ENCODE measurements around the gene CRIM1. TPM values are rescaled to one million over a fixed set of nuclear protein-coding genes. Genes with fewer than 3 reads are reported as not detected.

The CRIM1 gene
- total and polyA plus RNA-seq, 12 donors = 14.1 to 83.6 (median 54.8) TPM

- Histone ChIP-seq H3K27ac (no peak overlapping the region), H3K27me3 (no peaks in the 10 kb centered on the region), H3K36me3 (peaks cover 0 to 100% (median 40%) of the 10 kb centered on the region in 9 donors), H3K4me1 (peaks cover 0 to 7% (median 0%) of the 10 kb centered on the region in 9 donors), H3K4me3 (no peak overlapping the region), H3K9me3 (no peaks in the 10 kb centered on the region)
- ATAC-seq (no peak), DNase-seq (no peak)
- TF ChIP-seq, protein P1, sequence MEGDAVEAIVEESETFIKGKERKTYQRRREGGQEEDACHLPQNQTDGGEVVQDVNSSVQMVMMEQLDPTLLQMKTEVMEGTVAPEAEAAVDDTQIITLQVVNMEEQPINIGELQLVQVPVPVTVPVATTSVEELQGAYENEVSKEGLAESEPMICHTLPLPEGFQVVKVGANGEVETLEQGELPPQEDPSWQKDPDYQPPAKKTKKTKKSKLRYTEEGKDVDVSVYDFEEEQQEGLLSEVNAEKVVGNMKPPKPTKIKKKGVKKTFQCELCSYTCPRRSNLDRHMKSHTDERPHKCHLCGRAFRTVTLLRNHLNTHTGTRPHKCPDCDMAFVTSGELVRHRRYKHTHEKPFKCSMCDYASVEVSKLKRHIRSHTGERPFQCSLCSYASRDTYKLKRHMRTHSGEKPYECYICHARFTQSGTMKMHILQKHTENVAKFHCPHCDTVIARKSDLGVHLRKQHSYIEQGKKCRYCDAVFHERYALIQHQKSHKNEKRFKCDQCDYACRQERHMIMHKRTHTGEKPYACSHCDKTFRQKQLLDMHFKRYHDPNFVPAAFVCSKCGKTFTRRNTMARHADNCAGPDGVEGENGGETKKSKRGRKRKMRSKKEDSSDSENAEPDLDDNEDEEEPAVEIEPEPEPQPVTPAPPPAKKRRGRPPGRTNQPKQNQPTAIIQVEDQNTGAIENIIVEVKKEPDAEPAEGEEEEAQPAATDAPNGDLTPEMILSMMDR (IDR thresholded peaks at IDR 0.05) = no peak
- 89 to 91% methylated on average over 2 of the region's 2 CpGs for WGBS, 2 donors
- intact Hi-C loops (cut with DNase I) = no loop called here
Measured at GRCh38 chr2:36577884-36578283, 222.3 kb downstream of the CRIM1 start.

DNA sequence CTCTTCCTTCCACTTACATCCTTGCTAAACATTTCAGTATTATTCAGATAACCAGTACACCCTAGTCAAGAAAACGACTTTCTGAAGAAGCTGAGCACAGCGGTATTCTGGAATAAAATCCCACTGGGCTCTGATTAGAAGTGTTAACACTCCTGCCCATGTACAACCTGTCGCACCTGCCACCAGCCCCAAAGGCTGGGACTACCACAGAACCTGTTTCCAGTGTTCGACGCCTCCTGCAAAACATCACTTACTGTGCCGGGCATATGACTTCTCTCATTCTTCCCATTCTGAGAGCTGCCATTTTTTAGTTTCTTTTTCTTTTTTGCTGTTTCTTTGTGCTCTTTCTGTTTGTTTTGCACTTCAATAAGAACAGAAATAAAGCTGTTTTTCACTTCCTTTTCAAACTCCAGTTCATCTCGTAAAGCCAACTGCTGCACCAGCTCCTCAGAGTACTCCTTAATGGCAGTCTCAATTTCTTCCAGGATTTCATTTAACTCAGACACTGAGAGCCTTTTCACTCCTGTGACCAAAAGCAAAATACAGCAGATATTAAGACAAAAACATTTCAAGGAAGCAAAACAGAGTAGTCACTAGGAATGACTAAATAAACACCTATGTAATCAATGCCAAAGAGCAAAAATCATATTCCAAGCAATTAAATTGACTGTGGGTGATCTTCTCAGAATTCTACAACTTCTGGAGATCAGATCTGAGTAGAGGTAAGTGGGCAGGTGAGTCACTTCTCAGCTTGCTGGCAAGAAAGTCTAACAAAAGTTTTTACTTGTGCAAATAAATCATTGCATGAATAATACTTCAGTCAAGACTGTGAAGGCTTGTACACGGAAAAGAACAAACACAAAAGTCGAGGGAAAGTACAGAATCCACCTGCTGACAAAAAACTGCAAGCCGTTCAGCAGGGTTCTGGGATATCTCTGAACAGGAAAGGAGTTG lies 223.0 kb downstream of the CRIM1 start:
- ATAC-seq = no peak
- peaks cover 0 to 100% (median 40%) of the 10 kb centered on the region in 9 donors for H3K36me3 ChIP-seq
- 93 to 94% methylated on average over 10 of the region's 10 CpGs for WGBS, 2 donors
- H3K27ac ChIP-seq = no peak overlapping the region
- H3K27me3 ChIP-seq = no peaks in the 10 kb centered on the region
- H3K4me1 ChIP-seq = peaks cover 0 to 8% (median 0%) of the 10 kb centered on the region in 9 donors
- intact Hi-C loops (cut with DNase I) = no loop called here
- TF ChIP-seq, protein P1 (IDR thresholded peaks at IDR 0.05) = no peak
- DNase-seq = no peak
- no peaks in the 10 kb centered on the region for H3K9me3 ChIP-seq
- no peak overlapping the region for H3K4me3 ChIP-seq

GRCh38 chr2:36579297-36579664 lies 223.7 kb downstream of the CRIM1 start:
- ATAC-seq (no peak), DNase-seq (no peak)
- Histone ChIP-seq H3K4me3 (no peak overlapping the region), H3K4me1 (peaks cover 0 to 8% (median 0%) of the 10 kb centered on the region in 9 donors), H3K36me3 (peaks cover 0 to 100% (median 40%) of the 10 kb centered on the region in 9 donors), H3K27ac (no peak overlapping the region), H3K9me3 (no peaks in the 10 kb centered on the region), H3K27me3 (no peaks in the 10 kb centered on the region)
- intact Hi-C loops (cut with DNase I) = no loop called here
- TF ChIP-seq, protein P1 (IDR thresholded peaks at IDR 0.05) = no peak

- peaks cover 0 to 100% (median 31%) of the 10 kb centered on the region in 9 donors for H3K36me3 ChIP-seq
- no peaks in the 10 kb centered on the region for H3K9me3 ChIP-seq
- intact Hi-C loops (cut with DNase I) = no loop called here
- peak in 1 of 8 donors; percentile 67 for ATAC-seq
- H3K4me1 ChIP-seq = peaks cover 0 to 8% (median 0%) of the 10 kb centered on the region in 9 donors
- H3K27me3 ChIP-seq = no peaks in the 10 kb centered on the region
- DNase-seq = no peak
- peak overlapping the region in 1 of 10 donors; percentile 34 for H3K27ac ChIP-seq
- TF ChIP-seq, protein P1 (IDR thresholded peaks at IDR 0.05) = no peak
- H3K4me3 ChIP-seq = no peak overlapping the region
- WGBS, 2 donors = 78 to 83% methylated on average over 5 of the region's 5 CpGs
Measured at GRCh38 chr2:36582538-36582937, 227.0 kb downstream of the CRIM1 start.
